Neural progenitor cell (in vitro differentiated cells): ENCODE measurements around the gene THSD1.

Experiments used
- CTCF ChIP-seq: fragments of 200-600 bp; sonication (generic); IDR thresholded peaks from 2 replicates; pipeline ENCODE4 v1.5.1; 2017; ENCODE audit warnings: antibody characterized with exemption, mild to moderate bottlenecking
- EZH2 ChIP-seq: fragments of 200-600 bp; sonication (generic); IDR thresholded peaks from 2 replicates; pipeline ENCODE4 v1.6.1; 2017; ENCODE audit warnings: antibody characterized with exemption, mild to moderate bottlenecking, moderate library complexity
- EZH2phosphoT487 ChIP-seq: fragments of 200-600 bp; sonication (generic); IDR thresholded peaks from 2 replicates; pipeline ENCODE4 v1.6.1; 2017; ENCODE audit warnings: antibody characterized with exemption

GRCh38 chr13:52414051-52414450 is 8.1 kb upstream of the THSD1 start:
- no peak for TF ChIP-seq CTCF
- TF ChIP-seq EZH2phosphoT487 = no peak
- no peak for TF ChIP-seq EZH2
